SK-N-SH (cell line): ENCODE results near the gene UEVLD. TPM values are rescaled to one million over a fixed set of nuclear protein-coding genes. Genes with fewer than 3 reads are reported as not detected.

Experiments
- CTCF ChIA-PET: fragments of 300-600, 350-600 bp; formaldehyde crosslinking; extraction: SDS; loops from one replicate; lab custom pipeline; 2021; lab: Yijun Ruan, JAX
- POLR2A ChIA-PET: fragments of 350-600 bp; sonication (Branson Sonifier 250); formaldehyde crosslinking; extraction: SDS; loops from one replicate; lab custom pipeline; 2020; ENCODE audit warnings: antibody characterized with exemption, inconsistent platforms; lab: Yijun Ruan, JAX
- DNase-seq: peaks from one replicate; pipeline ENCODE4 v3.0.0; 2012
- H2AFZ ChIP-seq: fragments of 200-600 bp; sonication (generic); 2 replicates; pipeline ENCODE4 v1.8.1; 2016; ENCODE audit warnings: antibody characterized with exemption, mild to moderate bottlenecking, low read depth
- H3F3A ChIP-seq: fragments of 200-600 bp; sonication (generic); replicated peaks from 2 replicates; pipeline ENCODE3; 2016; ENCODE audit warnings: antibody characterized with exemption, mild to moderate bottlenecking; ENCODE audit not compliant: insufficient read depth
- H3K27ac ChIP-seq, 2 experiments: fragments of 200-500 bp in 1 of 2; fragments of 200-600 bp in 1 of 2; sonication (Bioruptor generic) in 1 of 2; sonication (generic), shearing (Covaris generic) in 1 of 2; 2 replicates each; pipeline versions ENCODE4 v1.5.1 to v1.6.1; 2014 to 2016; ENCODE audit warnings: low read depth in 2 of 2, inconsistent platforms in 1 of 2, low read length in 1 of 2, mild to moderate bottlenecking in 1 of 2, mixed read lengths in 1 of 2
- H3K27me3 ChIP-seq: fragments of 200-600 bp; sonication (generic), shearing (Covaris generic); 2 replicates; pipeline ENCODE4 v1.6.1; 2016; ENCODE audit warnings: mixed run types; ENCODE audit not compliant: insufficient read depth
- H3K36me3 ChIP-seq, 2 experiments: fragments of 200-500 bp in 1 of 2; fragments of 200-600 bp in 1 of 2; sonication (Bioruptor generic) in 1 of 2; sonication (generic) in 1 of 2; replicated peaks in 1 of 2; 2 replicates each; pipeline versions ENCODE3 to v1.5.1; 2014 to 2016; ENCODE audit warnings: low read length in 1 of 2, mild to moderate bottlenecking in 1 of 2; ENCODE audit not compliant: insufficient read depth in 2 of 2, control insufficient read depth in 1 of 2
- H3K4me1 ChIP-seq, 2 experiments: fragments of 200-500 bp in 1 of 2; fragments of 200-600 bp in 1 of 2; sonication (Bioruptor generic) in 1 of 2; sonication (generic), shearing (Covaris generic) in 1 of 2; 2 replicates each; pipeline versions ENCODE4 v1.5.1 to v1.6.1; 2014 to 2016; ENCODE audit warnings: low read depth in 1 of 2, low read length in 1 of 2, mixed run types in 1 of 2; ENCODE audit not compliant: insufficient read depth in 2 of 2, control insufficient read depth in 1 of 2
- H3K4me2 ChIP-seq: fragments of 200-600 bp; sonication (generic), shearing (Covaris generic); 2 replicates; pipeline ENCODE4 v1.6.1; 2017; ENCODE audit warnings: mixed run types
- H3K4me3 ChIP-seq, 2 experiments: fragments of 200-500 bp in 1 of 2; fragments of 200-600 bp in 1 of 2; sonication (Bioruptor generic) in 1 of 2; sonication (generic), shearing (Covaris generic) in 1 of 2; 2 replicates each; pipeline versions ENCODE4 v1.5.1 to v1.8.1; 2014 to 2016; ENCODE audit warnings: low read depth in 2 of 2, inconsistent platforms in 1 of 2, low read length in 1 of 2, mild to moderate bottlenecking in 1 of 2, mixed read lengths in 1 of 2, moderate library complexity in 1 of 2
- H3K79me2 ChIP-seq: fragments of 200-600 bp; sonication (generic); 2 replicates; pipeline ENCODE4 v1.8.1; 2017; ENCODE audit warnings: mild to moderate bottlenecking; ENCODE audit not compliant: insufficient read depth
- H3K9ac ChIP-seq: fragments of 200-600 bp; sonication (generic); 2 replicates; pipeline ENCODE4 v1.6.1; 2017; ENCODE audit warnings: mixed run types
- H3K9me2 ChIP-seq: fragments of 200-600 bp; sonication (generic); 2 replicates; pipeline ENCODE4 v1.6.1; 2017; ENCODE audit warnings: mixed run types
- H3K9me3 ChIP-seq: fragments of 200-600 bp; sonication (generic); 2 replicates; pipeline ENCODE4 v1.6.1; 2017; ENCODE audit warnings: mixed run types, mild to moderate bottlenecking, moderate library complexity
- H4K20me1 ChIP-seq: fragments of 200-600 bp; sonication (generic); 2 replicates; pipeline ENCODE4 v1.6.1; 2017; ENCODE audit warnings: mild to moderate bottlenecking, mixed run types; ENCODE audit not compliant: insufficient read depth
- ELF1 ChIP-seq: IDR thresholded peaks from 2 replicates; pipeline ENCODE4 v1.4.0; 2012
- FOXJ3 ChIP-seq: sonication (generic); formaldehyde crosslinking; IDR thresholded peaks from 2 replicates; pipeline ENCODE4 v1.5.1; 2020; ENCODE audit warnings: mild to moderate bottlenecking, missing genetic modification reagents
- MXI1 ChIP-seq: IDR thresholded peaks from 2 replicates; pipeline ENCODE4 v1.6.1; 2012; ENCODE audit warnings: mild to moderate bottlenecking, low read depth, low read length, improper control_type of control experiment
- POLR2AphosphoS5 ChIP-seq: IDR thresholded peaks from 2 replicates; pipeline ENCODE4 v1.6.1; 2012; ENCODE audit warnings: low read depth, low read length
- RAD21 ChIP-seq: IDR thresholded peaks from 2 replicates; pipeline ENCODE4 v1.6.1; 2012; ENCODE audit warnings: mild to moderate bottlenecking, low read length
- REST ChIP-seq: IDR thresholded peaks from 2 replicates; pipeline ENCODE4 v1.6.1; 2012; ENCODE audit warnings: mild to moderate bottlenecking, low read depth, low read length, moderate library complexity
- RFX5 ChIP-seq: IDR thresholded peaks from 2 replicates; pipeline ENCODE4 v1.6.1; 2012; ENCODE audit warnings: mild to moderate bottlenecking, improper control_type of control experiment, low read length
- SIN3A ChIP-seq: IDR thresholded peaks from 2 replicates; pipeline ENCODE4 v1.6.1; 2012; ENCODE audit warnings: low read depth, mild to moderate bottlenecking, low read length, moderate library complexity, borderline replicate concordance
- SMC3 ChIP-seq: IDR thresholded peaks from 2 replicates; pipeline ENCODE4 v1.6.1; 2012; ENCODE audit warnings: low read depth, low read length, improper control_type of control experiment
- TAF1 ChIP-seq: IDR thresholded peaks from 2 replicates; pipeline ENCODE4 v1.6.1; 2012; ENCODE audit warnings: low read depth, mild to moderate bottlenecking, low read length, moderate library complexity, borderline replicate concordance
- TCF12 ChIP-seq: IDR thresholded peaks from 2 replicates; pipeline ENCODE4 v1.4.0; 2012
- USF1 ChIP-seq: IDR thresholded peaks from 2 replicates; pipeline ENCODE4 v1.4.0; 2012; ENCODE audit warnings: low read depth, borderline replicate concordance
- WGBS: methylation state at CpG from one replicate; pipeline ENCODE4 v1.1.6; 2017; ENCODE audit warnings: low lambda C conversion rate; 5-methylcytosine and 5-hydroxymethylcytosine counted together
- polyA plus RNA-seq, 3 experiments: library from polyadenylated mRNA; depleted of rRNA; stranded (reverse); fragments of >200 nt; gene quantifications; 2 replicates each; pipeline ENCODE4 v1.2.3, GENCODE V29; 2012
- TF ChIP-seq, protein P1 (sequence below): IDR thresholded peaks from 2 replicates; pipeline ENCODE4 v1.4.0; 2012; ENCODE audit warnings: low read depth, borderline replicate concordance
- TF ChIP-seq, protein P2 (sequence below): fragments of 150-350 bp; IDR thresholded peaks from 2 replicates; pipeline ENCODE4 v1.6.1; 2016; ENCODE audit warnings: mild to moderate bottlenecking, low read depth, low read length

The UEVLD gene
- polyA plus RNA-seq, 1 of the 3 experiments (the other 2 are of a cell fraction) = 8.9 TPM

- 98% methylated on average over 1 of the region's 1 CpG for WGBS
- no peak overlapping the region for H3K27ac ChIP-seq
- no peaks in the 10 kb centered on the region for H3K4me1 ChIP-seq
- no peak overlapping the region for H3K9ac ChIP-seq
- no peaks in the 10 kb centered on the region for H3K9me3 ChIP-seq
- no peaks in the 10 kb centered on the region; the same call in 1 of the 2 replicates for H3K79me2 ChIP-seq
- TF ChIP-seq USF1 (no peak), MXI1 (no peak), TAF1 (no peak), RAD21 (no peak), RFX5 (no peak), SMC3 (no peak), REST (no peak), SIN3A (no peak), TCF12 (no peak)
- TF ChIP-seq, protein P1, sequence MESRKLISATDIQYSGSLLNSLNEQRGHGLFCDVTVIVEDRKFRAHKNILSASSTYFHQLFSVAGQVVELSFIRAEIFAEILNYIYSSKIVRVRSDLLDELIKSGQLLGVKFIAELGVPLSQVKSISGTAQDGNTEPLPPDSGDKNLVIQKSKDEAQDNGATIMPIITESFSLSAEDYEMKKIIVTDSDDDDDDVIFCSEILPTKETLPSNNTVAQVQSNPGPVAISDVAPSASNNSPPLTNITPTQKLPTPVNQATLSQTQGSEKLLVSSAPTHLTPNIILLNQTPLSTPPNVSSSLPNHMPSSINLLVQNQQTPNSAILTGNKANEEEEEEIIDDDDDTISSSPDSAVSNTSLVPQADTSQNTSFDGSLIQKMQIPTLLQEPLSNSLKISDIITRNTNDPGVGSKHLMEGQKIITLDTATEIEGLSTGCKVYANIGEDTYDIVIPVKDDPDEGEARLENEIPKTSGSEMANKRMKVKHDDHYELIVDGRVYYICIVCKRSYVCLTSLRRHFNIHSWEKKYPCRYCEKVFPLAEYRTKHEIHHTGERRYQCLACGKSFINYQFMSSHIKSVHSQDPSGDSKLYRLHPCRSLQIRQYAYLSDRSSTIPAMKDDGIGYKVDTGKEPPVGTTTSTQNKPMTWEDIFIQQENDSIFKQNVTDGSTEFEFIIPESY = no peak
- no peak overlapping the region for H3K4me3 ChIP-seq
- H3K36me3 ChIP-seq = peaks cover 60 to 67% of the 10 kb centered on the region in 2 experiments
- no peaks in the 10 kb centered on the region for H3K9me2 ChIP-seq
- no peak overlapping the region for H3K4me2 ChIP-seq
- ChIA-PET POLR2A (no interaction called here), CTCF (no interaction called here)
- H3K27me3 ChIP-seq = no peaks in the 10 kb centered on the region
- no peak for DNase-seq
- H4K20me1 ChIP-seq = no peaks in the 10 kb centered on the region
- peaks cover 4% of the 10 kb centered on the region for H3F3A ChIP-seq
- H2AFZ ChIP-seq = no peak overlapping the region
Measured at GRCh38 chr11:18501629-18502028, 86.9 kb downstream of the UEVLD start.

DNA sequence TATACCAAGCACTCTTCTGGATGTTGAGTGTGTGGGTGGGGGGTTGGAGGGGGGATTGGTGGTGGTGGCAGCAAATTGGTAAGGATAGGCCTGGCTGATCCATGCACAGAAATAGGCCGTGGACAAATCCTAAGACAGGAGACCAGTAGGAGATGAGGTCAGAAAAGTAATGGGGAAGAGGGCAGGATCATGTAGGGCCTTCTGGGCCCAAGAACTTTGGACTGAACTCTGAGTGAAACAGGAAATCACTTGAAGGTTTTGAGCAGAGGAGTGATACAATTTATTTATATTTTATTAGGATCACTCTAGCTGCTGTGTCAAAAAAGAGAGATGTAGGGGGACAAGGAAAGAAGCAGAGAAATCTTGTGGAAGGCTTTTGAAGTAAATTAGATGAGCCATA, 90.5 kb downstream of the UEVLD start:
- Histone ChIP-seq H3K9ac (no peak overlapping the region), H3K4me1 (peaks cover 0 to 3% of the 10 kb centered on the region in 2 experiments; a peak in 1 of 4 replicates), H4K20me1 (no peaks in the 10 kb centered on the region), H3K36me3 (peaks cover 65 to 72% of the 10 kb centered on the region in 2 experiments), H3K9me2 (no peaks in the 10 kb centered on the region), H3K4me2 (no peak overlapping the region), H3K27me3 (no peaks in the 10 kb centered on the region), H3K4me3 (no peak overlapping the region), H3F3A (peaks cover 8% of the 10 kb centered on the region), H3K9me3 (no peaks in the 10 kb centered on the region), H3K79me2 (peaks cover 8% of the 10 kb centered on the region; the same call in 1 of the 2 replicates), H2AFZ (no peak overlapping the region), H3K27ac (no peak overlapping the region)
- ChIA-PET CTCF (no interaction called here), POLR2A (no interaction called here)
- 96% methylated on average over 1 of the region's 1 CpG for WGBS
- DNase-seq = no peak
- TF ChIP-seq REST (no peak), POLR2AphosphoS5 (no peak), FOXJ3 (CRISPR knock-in tag) (no peak), ELF1 (no peak), RAD21 (no peak)
- TF ChIP-seq, protein P2, sequence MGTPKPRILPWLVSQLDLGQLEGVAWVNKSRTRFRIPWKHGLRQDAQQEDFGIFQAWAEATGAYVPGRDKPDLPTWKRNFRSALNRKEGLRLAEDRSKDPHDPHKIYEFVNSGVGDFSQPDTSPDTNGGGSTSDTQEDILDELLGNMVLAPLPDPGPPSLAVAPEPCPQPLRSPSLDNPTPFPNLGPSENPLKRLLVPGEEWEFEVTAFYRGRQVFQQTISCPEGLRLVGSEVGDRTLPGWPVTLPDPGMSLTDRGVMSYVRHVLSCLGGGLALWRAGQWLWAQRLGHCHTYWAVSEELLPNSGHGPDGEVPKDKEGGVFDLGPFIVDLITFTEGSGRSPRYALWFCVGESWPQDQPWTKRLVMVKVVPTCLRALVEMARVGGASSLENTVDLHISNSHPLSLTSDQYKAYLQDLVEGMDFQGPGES = no peak
